OCI-LY3 (cell line): ENCODE data around the gene UBQLN1.

Experiments used
- EZH2phosphoT487 ChIP-seq: fragments of 200-600 bp; shearing (Covaris generic); IDR thresholded peaks from 2 replicates; pipeline ENCODE4 v1.6.1; 2018; ENCODE audit warnings: antibody characterized with exemption, mixed run types, low read depth
- TF ChIP-seq, protein P1 (sequence below): fragments of 200-600, 300-600 bp; sonication (generic); IDR thresholded peaks from 2 replicates; pipeline ENCODE4 v1.5.1; 2014; ENCODE audit warnings: antibody characterized with exemption, low read length, low read depth

DNA sequence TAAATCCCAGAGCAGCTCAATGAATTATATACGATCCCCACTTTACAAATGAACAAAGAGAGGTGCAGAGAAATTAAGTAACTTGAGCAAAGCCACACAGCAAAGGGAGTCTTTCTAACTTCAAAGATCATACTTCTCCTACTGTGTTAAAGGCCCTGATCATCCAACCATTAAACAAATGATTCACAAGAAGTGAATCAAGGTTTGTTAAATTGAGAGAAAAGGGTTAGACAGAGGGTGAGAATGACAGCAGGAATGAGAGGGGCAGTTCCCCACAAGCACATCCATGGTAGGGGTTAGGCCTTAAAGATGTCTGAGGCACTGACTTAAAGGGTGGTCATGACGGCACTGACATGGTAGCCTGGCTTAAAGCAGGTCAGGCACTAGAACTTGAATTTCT, 74.1 kb downstream of the UBQLN1 start:
- TF ChIP-seq, protein P1, sequence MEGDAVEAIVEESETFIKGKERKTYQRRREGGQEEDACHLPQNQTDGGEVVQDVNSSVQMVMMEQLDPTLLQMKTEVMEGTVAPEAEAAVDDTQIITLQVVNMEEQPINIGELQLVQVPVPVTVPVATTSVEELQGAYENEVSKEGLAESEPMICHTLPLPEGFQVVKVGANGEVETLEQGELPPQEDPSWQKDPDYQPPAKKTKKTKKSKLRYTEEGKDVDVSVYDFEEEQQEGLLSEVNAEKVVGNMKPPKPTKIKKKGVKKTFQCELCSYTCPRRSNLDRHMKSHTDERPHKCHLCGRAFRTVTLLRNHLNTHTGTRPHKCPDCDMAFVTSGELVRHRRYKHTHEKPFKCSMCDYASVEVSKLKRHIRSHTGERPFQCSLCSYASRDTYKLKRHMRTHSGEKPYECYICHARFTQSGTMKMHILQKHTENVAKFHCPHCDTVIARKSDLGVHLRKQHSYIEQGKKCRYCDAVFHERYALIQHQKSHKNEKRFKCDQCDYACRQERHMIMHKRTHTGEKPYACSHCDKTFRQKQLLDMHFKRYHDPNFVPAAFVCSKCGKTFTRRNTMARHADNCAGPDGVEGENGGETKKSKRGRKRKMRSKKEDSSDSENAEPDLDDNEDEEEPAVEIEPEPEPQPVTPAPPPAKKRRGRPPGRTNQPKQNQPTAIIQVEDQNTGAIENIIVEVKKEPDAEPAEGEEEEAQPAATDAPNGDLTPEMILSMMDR, result no peak
- no peak for TF ChIP-seq EZH2phosphoT487
